ENCODE data around the gene ACTN4.

The ACTN4 gene

DNA sequence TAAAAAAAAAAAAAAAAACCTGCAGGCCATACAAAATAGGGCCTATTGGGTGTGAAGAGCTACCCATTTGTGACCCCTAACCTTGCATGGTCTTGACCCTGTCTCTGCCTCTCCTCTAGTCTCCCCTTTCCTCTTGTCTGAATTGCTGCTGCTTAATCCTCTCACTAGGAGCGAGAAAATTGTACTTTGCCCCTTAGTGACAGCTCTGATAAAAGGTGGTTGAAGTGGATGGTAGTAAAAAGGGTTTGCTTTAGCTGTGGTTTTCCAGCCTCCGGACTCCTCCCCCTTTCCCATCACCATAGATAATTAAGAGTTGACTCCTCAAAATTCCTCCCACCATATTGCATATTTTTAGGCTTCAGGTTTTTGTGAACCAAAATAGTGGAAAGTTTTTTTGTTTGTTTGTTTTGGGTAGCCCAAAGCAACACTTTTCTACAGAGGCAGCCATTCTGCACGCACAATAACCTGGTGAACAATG is 23.5 kb downstream of the ACTN4 start:
- TF ChIP-seq, protein P1, sequence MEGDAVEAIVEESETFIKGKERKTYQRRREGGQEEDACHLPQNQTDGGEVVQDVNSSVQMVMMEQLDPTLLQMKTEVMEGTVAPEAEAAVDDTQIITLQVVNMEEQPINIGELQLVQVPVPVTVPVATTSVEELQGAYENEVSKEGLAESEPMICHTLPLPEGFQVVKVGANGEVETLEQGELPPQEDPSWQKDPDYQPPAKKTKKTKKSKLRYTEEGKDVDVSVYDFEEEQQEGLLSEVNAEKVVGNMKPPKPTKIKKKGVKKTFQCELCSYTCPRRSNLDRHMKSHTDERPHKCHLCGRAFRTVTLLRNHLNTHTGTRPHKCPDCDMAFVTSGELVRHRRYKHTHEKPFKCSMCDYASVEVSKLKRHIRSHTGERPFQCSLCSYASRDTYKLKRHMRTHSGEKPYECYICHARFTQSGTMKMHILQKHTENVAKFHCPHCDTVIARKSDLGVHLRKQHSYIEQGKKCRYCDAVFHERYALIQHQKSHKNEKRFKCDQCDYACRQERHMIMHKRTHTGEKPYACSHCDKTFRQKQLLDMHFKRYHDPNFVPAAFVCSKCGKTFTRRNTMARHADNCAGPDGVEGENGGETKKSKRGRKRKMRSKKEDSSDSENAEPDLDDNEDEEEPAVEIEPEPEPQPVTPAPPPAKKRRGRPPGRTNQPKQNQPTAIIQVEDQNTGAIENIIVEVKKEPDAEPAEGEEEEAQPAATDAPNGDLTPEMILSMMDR (IDR thresholded peaks at IDR 0.05; ENCODE audit: borderline replicate concordance, extremely low read depth, low read length, poor library complexity, severe bottlenecking) = no peak
- no peak for TF ChIP-seq EZH2 (IDR thresholded peaks at IDR 0.05; ENCODE audit: borderline replicate concordance, low read depth, low read length, severe bottlenecking)
- no peak overlapping the region for H3K9ac ChIP-seq (ENCODE audit: low read depth, low read length)
- H2AFZ ChIP-seq (ENCODE audit: low read depth, low read length) = no peak overlapping the region
- DNase-seq (no peak), ATAC-seq (ENCODE audit: insufficient read depth, low read depth) (no peak)
- no peaks in the 10 kb centered on the region for H3K9me3 ChIP-seq (ENCODE audit: insufficient read depth, low read length, severe bottlenecking)
- H3K27ac ChIP-seq (ENCODE audit: low read length) = 0 out of 2 replicates have a peak overlapping the region, but pooled peaks have one; percentile 22
- H3K36me3 ChIP-seq (ENCODE audit: insufficient read depth, low read length) = peaks cover 6% of the 10 kb centered on the region
- H4K20me1 ChIP-seq (ENCODE audit: insufficient read depth, low read length) = peaks cover 75% of the 10 kb centered on the region
- no peak overlapping the region for H3K4me2 ChIP-seq (ENCODE audit: insufficient read depth, low read length)
- H3K4me1 ChIP-seq (ENCODE audit: insufficient read depth, low read length) = peaks cover 13% of the 10 kb centered on the region
- H3K79me2 ChIP-seq (ENCODE audit: insufficient read depth, low read length) = peaks cover 87% of the 10 kb centered on the region
- H3K4me3 ChIP-seq (ENCODE audit: low read depth in 1 of 2, low read length in 2 of 2) = no peak overlapping the region
- no peaks in the 10 kb centered on the region for H3K27me3 ChIP-seq (ENCODE audit: insufficient read depth, low read length, poor library complexity)

DNA sequence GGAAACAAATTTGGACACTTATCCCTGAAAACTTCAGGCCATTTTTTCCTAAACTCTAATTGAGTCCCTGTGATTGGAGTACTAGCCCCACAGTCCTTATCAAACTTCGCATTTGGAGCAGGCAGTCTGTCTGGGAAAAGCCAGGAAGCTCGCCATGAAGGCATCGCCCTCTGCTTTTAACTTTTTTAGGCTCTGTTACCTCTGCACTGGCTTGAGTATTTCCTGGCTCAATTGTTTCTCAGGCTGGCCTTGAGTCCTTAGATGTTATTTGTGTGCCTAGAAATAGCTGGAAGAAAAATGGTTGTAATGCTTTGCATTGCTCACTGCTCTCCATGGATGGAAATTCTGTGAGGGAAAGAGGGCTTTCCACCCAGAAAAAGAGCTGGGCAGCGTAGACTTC is 24.2 kb downstream of the ACTN4 start:
- peaks cover 87% of the 10 kb centered on the region for H3K79me2 ChIP-seq (ENCODE audit: insufficient read depth, low read length)
- H3K4me3 ChIP-seq (ENCODE audit: low read depth in 1 of 2, low read length in 2 of 2) = no peak overlapping the region
- no peaks in the 10 kb centered on the region for H3K9me3 ChIP-seq (ENCODE audit: insufficient read depth, low read length, severe bottlenecking)
- H2AFZ ChIP-seq (ENCODE audit: low read depth, low read length) = no peak overlapping the region
- peaks cover 9% of the 10 kb centered on the region for H3K4me1 ChIP-seq (ENCODE audit: insufficient read depth, low read length)
- no peak for DNase-seq
- no peak overlapping the region for H3K4me2 ChIP-seq (ENCODE audit: insufficient read depth, low read length)
- H4K20me1 ChIP-seq (ENCODE audit: insufficient read depth, low read length) = peaks cover 75% of the 10 kb centered on the region
- no peak for ATAC-seq (ENCODE audit: insufficient read depth, low read depth)
- H3K27ac ChIP-seq (ENCODE audit: low read length) = no peak overlapping the region
- peaks cover 12% of the 10 kb centered on the region for H3K36me3 ChIP-seq (ENCODE audit: insufficient read depth, low read length)
- TF ChIP-seq, protein P1 (IDR thresholded peaks at IDR 0.05; ENCODE audit: borderline replicate concordance, extremely low read depth, low read length, poor library complexity, severe bottlenecking) = no peak
- no peak for TF ChIP-seq EZH2 (IDR thresholded peaks at IDR 0.05; ENCODE audit: borderline replicate concordance, low read depth, low read length, severe bottlenecking)
- no peaks in the 10 kb centered on the region for H3K27me3 ChIP-seq (ENCODE audit: insufficient read depth, low read length, poor library complexity)
- no peak overlapping the region for H3K9ac ChIP-seq (ENCODE audit: low read depth, low read length)

DNA sequence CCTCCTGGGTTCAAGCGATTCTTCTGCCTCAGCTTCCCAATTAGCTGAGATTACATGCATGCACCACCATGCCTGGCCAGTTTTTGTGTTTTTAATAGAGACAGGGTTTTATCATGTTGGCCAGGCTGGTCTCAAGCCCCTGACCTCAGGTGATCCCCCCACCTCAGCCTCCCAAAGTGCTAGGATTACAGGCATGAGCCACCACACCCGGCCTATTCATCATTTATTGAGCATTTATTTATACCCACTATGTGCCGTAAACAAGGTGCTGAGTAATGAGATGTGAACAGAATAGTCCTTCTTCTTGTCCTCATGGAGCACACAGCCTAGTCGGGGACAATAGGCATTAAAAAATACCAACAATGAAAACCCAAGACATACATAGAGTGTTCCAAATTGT is 25.6 kb downstream of the ACTN4 start:
- Histone ChIP-seq H3K9me3 (ENCODE audit: insufficient read depth, low read length, severe bottlenecking) (no peaks in the 10 kb centered on the region), H2AFZ (ENCODE audit: low read depth, low read length) (no peak overlapping the region), H3K79me2 (ENCODE audit: insufficient read depth, low read length) (peaks cover 87% of the 10 kb centered on the region), H3K27me3 (ENCODE audit: insufficient read depth, low read length, poor library complexity) (no peaks in the 10 kb centered on the region), H4K20me1 (ENCODE audit: insufficient read depth, low read length) (peaks cover 75% of the 10 kb centered on the region), H3K36me3 (ENCODE audit: insufficient read depth, low read length) (peaks cover 12% of the 10 kb centered on the region; the same call in 1 of the 2 replicates), H3K4me3 (ENCODE audit: low read depth in 1 of 2, low read length in 2 of 2) (no peak overlapping the region), H3K9ac (ENCODE audit: low read depth, low read length) (no peak overlapping the region), H3K4me1 (ENCODE audit: insufficient read depth, low read length) (peaks cover 8% of the 10 kb centered on the region), H3K27ac (ENCODE audit: low read length) (no peak overlapping the region), H3K4me2 (ENCODE audit: insufficient read depth, low read length) (no peak overlapping the region)
- no peak for ATAC-seq (ENCODE audit: insufficient read depth, low read depth)
- TF ChIP-seq, protein P1 (IDR thresholded peaks at IDR 0.05; ENCODE audit: borderline replicate concordance, extremely low read depth, low read length, poor library complexity, severe bottlenecking) = no peak
- no peak for TF ChIP-seq EZH2 (IDR thresholded peaks at IDR 0.05; ENCODE audit: borderline replicate concordance, low read depth, low read length, severe bottlenecking)
- DNase-seq = no peak

All from DND-41 (cell line).